Caco-2 (cell line): Measurements from ENCODE around the gene POFUT2. TPM values are rescaled to one million over a fixed set of nuclear protein-coding genes. Genes with fewer than 3 reads are reported as not detected.

Source experiments
- BruUV-seq: library from RNA; stranded (reverse); fragments of 400-500 nt; replicated peaks from 2 replicates; lab custom pipeline; 2021; lab: Mats Ljungman, UMichigan
- CTCF ChIA-PET: fragments of 300-600 bp; sonication (Branson Sonifier 250); formaldehyde crosslinking; loops from one replicate; lab custom pipeline; 2022; ENCODE audit warnings: antibody characterized with exemption; lab: Charles Lee
- POLR2A ChIA-PET: fragments of 300-600 bp; sonication (Branson Sonifier 250); formaldehyde crosslinking; loops from one replicate; lab custom pipeline; 2022; ENCODE audit warnings: antibody characterized with exemption; lab: Charles Lee
- DNase-seq, 2 experiments: peaks; one replicate each; pipeline versions ENCODE4 v3.0.0 to v3.0.0-alpha.2; 2020 to 2022
- H3K27me3 ChIP-seq: replicated peaks from 2 replicates; pipeline ENCODE4 v1.6.0; 2011; ENCODE audit warnings: low read length; ENCODE audit not compliant: control insufficient read depth, insufficient read depth
- H3K36me3 ChIP-seq: 2 replicates; pipeline ENCODE4 v1.5.1; 2011; ENCODE audit warnings: low read length; ENCODE audit not compliant: control insufficient read depth, insufficient read depth
- H3K4me1 ChIP-seq: fragments of 250-450 bp; sonication (Bioruptor Pico); 2 replicates; pipeline ENCODE4 v1.5.1; 2020; ENCODE audit warnings: mild to moderate bottlenecking
- H3K4me3 ChIP-seq: 2 replicates; pipeline ENCODE4 v1.5.1; 2011; ENCODE audit warnings: low read depth, mild to moderate bottlenecking, control low read depth, low read length
- H3K9me3 ChIP-seq: fragments of 250-450 bp; sonication (Bioruptor Pico); 2 replicates; pipeline ENCODE4 v1.5.1; 2020; ENCODE audit warnings: mild to moderate bottlenecking, moderate library complexity
- H3K27ac Mint-ChIP-seq: one replicate; pipeline ENCODE4 v1.8.0; 2022; ENCODE audit warnings: mixed read lengths; ENCODE audit not compliant: unreplicated experiment
- H3K27me3 Mint-ChIP-seq: one replicate; pipeline ENCODE4 v1.8.0; 2022; ENCODE audit warnings: mixed read lengths; ENCODE audit not compliant: insufficient read depth, unreplicated experiment
- H3K36me3 Mint-ChIP-seq: one replicate; pipeline ENCODE4 v1.8.0; 2022; ENCODE audit warnings: mild to moderate bottlenecking, mixed read lengths; ENCODE audit not compliant: insufficient read depth, unreplicated experiment
- H3K4me1 Mint-ChIP-seq: one replicate; pipeline ENCODE4 v1.8.0; 2022; ENCODE audit warnings: low read depth, mixed read lengths; ENCODE audit not compliant: unreplicated experiment
- H3K4me3 Mint-ChIP-seq: one replicate; pipeline ENCODE4 v1.8.0; 2022; ENCODE audit warnings: mild to moderate bottlenecking, moderate library complexity, mixed read lengths; ENCODE audit not compliant: unreplicated experiment
- H3K9me3 Mint-ChIP-seq: one replicate; pipeline ENCODE4 v1.8.0; 2022; ENCODE audit warnings: mixed read lengths; ENCODE audit not compliant: unreplicated experiment
- intact Hi-C: fragments of 100-400 bp; cut with micrococcal nuclease; formaldehyde crosslinking; loops from one replicate; pipeline ENCODE4 v1.10.0; 2022; ENCODE audit not compliant: unreplicated experiment
- total RNA-seq: library from RNA; stranded (reverse); gene quantifications from 2 replicates; pipeline ENCODE4 v1.2.3, GENCODE V29; 2022
- TF ChIP-seq, protein P1 (sequence below), 2 experiments: fragments of 200-600 bp in 1 of 2; IDR thresholded peaks; 1 replicate in 1 of 2; 2 replicates in 1 of 2; pipeline versions ENCODE4 v1.5.1 to v1.8.0; 2011 to 2022; ENCODE audit warnings: antibody characterized with exemption in 1 of 2, control low read depth in 1 of 2, inconsistent platforms in 1 of 2, low read depth in 1 of 2, low read length in 1 of 2, mild to moderate bottlenecking in 1 of 2, moderate library complexity in 1 of 2; ENCODE audit not compliant: insufficient read depth in 1 of 2, severe bottlenecking in 1 of 2, unreplicated experiment in 1 of 2

POFUT2 gene
- total RNA-seq, 1 experiment from 2014 or later = 32.0 TPM

DNA sequence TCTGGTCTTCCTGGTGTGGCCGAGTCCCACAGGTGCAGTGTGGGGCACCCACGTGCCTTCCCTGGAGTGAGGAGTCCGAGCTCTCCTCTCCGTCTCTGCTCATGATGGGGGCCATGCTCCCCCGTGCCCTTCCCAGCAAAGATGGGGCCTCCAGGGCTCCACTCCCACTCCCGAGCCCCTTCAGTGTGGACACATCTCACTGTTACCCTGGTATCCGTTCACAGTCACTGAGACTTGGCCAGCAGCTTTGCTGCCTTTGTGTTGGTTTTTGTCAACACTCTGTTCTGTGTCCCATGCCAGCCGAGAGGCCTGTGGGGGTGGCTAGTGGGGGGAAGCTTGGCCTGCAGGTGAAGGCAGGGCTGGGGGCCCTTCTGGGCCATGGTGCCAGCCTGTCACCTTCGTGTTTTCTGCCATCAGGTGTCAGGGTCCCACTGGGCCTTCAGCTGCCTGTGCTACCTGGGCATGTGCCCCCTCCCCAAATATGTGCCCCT, 46.9 kb upstream of the POFUT2 start:
- Histone ChIP-seq H3K9me3 (no peaks in the 10 kb centered on the region), H3K27me3 (no peaks in the 10 kb centered on the region), H3K4me1 (peaks cover 65% of the 10 kb centered on the region), H3K36me3 (no peaks in the 10 kb centered on the region; the same call in 1 of the 2 replicates), H3K4me3 (no peak overlapping the region)
- no peaks in the 10 kb centered on the region for H3K27me3 Mint-ChIP-seq
- peak overlapping the region; percentile 24 for H3K4me3 Mint-ChIP-seq
- no TSS peak for BruUV-seq
- ChIA-PET CTCF (interaction anchor here (1.1 kb wide), 1 partner anchor 109 kb away, joined by 3 read pairs; no protein-coding TSS in a partner anchor), POLR2A (no interaction called here)
- DNase-seq = peak in 1 of 2 experiments; percentile 28
- H3K27ac Mint-ChIP-seq = peak overlapping the region; percentile 92
- peaks cover 39% of the 10 kb centered on the region for H3K4me1 Mint-ChIP-seq
- H3K36me3 Mint-ChIP-seq = peaks cover under 1% of the 10 kb centered on the region
- intact Hi-C loops = loop anchor here (5.0 kb wide), 2 partner anchors 42 to 103 kb away; no protein-coding TSS in a partner anchor
- TF ChIP-seq, protein P1, sequence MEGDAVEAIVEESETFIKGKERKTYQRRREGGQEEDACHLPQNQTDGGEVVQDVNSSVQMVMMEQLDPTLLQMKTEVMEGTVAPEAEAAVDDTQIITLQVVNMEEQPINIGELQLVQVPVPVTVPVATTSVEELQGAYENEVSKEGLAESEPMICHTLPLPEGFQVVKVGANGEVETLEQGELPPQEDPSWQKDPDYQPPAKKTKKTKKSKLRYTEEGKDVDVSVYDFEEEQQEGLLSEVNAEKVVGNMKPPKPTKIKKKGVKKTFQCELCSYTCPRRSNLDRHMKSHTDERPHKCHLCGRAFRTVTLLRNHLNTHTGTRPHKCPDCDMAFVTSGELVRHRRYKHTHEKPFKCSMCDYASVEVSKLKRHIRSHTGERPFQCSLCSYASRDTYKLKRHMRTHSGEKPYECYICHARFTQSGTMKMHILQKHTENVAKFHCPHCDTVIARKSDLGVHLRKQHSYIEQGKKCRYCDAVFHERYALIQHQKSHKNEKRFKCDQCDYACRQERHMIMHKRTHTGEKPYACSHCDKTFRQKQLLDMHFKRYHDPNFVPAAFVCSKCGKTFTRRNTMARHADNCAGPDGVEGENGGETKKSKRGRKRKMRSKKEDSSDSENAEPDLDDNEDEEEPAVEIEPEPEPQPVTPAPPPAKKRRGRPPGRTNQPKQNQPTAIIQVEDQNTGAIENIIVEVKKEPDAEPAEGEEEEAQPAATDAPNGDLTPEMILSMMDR (IDR thresholded peaks at IDR 0.05; ENCODE audit: insufficient read depth in 1 of 2, low read depth in 1 of 2, low read length in 1 of 2, severe bottlenecking in 1 of 2, unreplicated experiment in 1 of 2) = no peak
- H3K9me3 Mint-ChIP-seq = no peaks in the 10 kb centered on the region

- Mint-ChIP-seq H3K4me3 (peak overlapping the region; percentile 24), H3K36me3 (peaks cover 5% of the 10 kb centered on the region), H3K27ac (peak overlapping the region; percentile 92), H3K4me1 (peaks cover 39% of the 10 kb centered on the region), H3K27me3 (no peaks in the 10 kb centered on the region), H3K9me3 (no peaks in the 10 kb centered on the region)
- no TSS peak for BruUV-seq
- POLR2A ChIA-PET = no interaction called here
- peaks cover 70% of the 10 kb centered on the region for H3K4me1 ChIP-seq
- H3K9me3 ChIP-seq = no peaks in the 10 kb centered on the region
- H3K36me3 ChIP-seq = no peaks in the 10 kb centered on the region; the same call in 1 of the 2 replicates
- intact Hi-C loops = loop anchor here (5.0 kb wide), 1 partner anchor 42 kb away; no protein-coding TSS in a partner anchor
- H3K27me3 ChIP-seq = no peaks in the 10 kb centered on the region
- no peak overlapping the region for H3K4me3 ChIP-seq
- CTCF ChIA-PET = interaction anchor here (1.1 kb wide), 1 partner anchor 109 kb away, joined by 3 read pairs; no protein-coding TSS in a partner anchor
- TF ChIP-seq, protein P1 (IDR thresholded peaks at IDR 0.05; ENCODE audit: insufficient read depth in 1 of 2, low read depth in 1 of 2, low read length in 1 of 2, severe bottlenecking in 1 of 2, unreplicated experiment in 1 of 2) = no peak
- peak in 1 of 2 experiments; percentile 12 for DNase-seq
These were observed 46.4 kb upstream of the POFUT2 start for GRCh38 chr21:45334134-45334533.

GRCh38 chr21:45333583-45334121, 46.0 kb upstream of the POFUT2 start:
- Histone ChIP-seq H3K9me3 (no peaks in the 10 kb centered on the region), H3K36me3 (no peaks in the 10 kb centered on the region; the same call in 1 of the 2 replicates), H3K4me3 (no peak overlapping the region), H3K4me1 (peaks cover 72% of the 10 kb centered on the region), H3K27me3 (no peaks in the 10 kb centered on the region)
- Mint-ChIP-seq H3K4me1 (peaks cover 39% of the 10 kb centered on the region), H3K36me3 (peaks cover 10% of the 10 kb centered on the region), H3K27me3 (no peaks in the 10 kb centered on the region), H3K27ac (peak overlapping the region; percentile 92), H3K9me3 (no peaks in the 10 kb centered on the region), H3K4me3 (no peak overlapping the region)
- intact Hi-C loops = loop anchor here (5.0 kb wide), 1 partner anchor 41 kb away; no protein-coding TSS in a partner anchor
- ChIA-PET CTCF (no interaction called here), POLR2A (no interaction called here)
- peak in 1 of 2 experiments; percentile 37 for DNase-seq
- TF ChIP-seq, protein P1 (IDR thresholded peaks at IDR 0.05; ENCODE audit: insufficient read depth in 1 of 2, low read depth in 1 of 2, low read length in 1 of 2, severe bottlenecking in 1 of 2, unreplicated experiment in 1 of 2) = no peak
- no TSS peak for BruUV-seq
